Suprapubic skin (tissue), 4 donors: ENCODE results near the gene ERC2. TPM values are rescaled to one million over a fixed set of nuclear protein-coding genes. Genes with fewer than 3 reads are reported as not detected.

Experiments
- DNase-seq, 2 donors: peaks; one replicate each; pipeline ENCODE4 v3.0.0-alpha.2; 2019; ENCODE audit warnings: low spot score in 2 of 2
- H3K27ac ChIP-seq: fragments of 200-600 bp; sonication (generic); one replicate; pipeline ENCODE4 v1.5.1; 2019
- H3K27me3 ChIP-seq: fragments of 200-600 bp; sonication (generic); one replicate; pipeline ENCODE4 v1.5.1; 2019
- H3K36me3 ChIP-seq: fragments of 200-600 bp; sonication (generic); one replicate; pipeline ENCODE4 v1.5.1; 2019
- H3K4me1 ChIP-seq: fragments of 200-600 bp; sonication (generic); one replicate; pipeline ENCODE4 v1.5.1; 2019
- H3K4me3 ChIP-seq: fragments of 200-600 bp; sonication (generic); one replicate; pipeline ENCODE4 v1.5.1; 2019; ENCODE audit warnings: mild to moderate bottlenecking
- H3K9me3 ChIP-seq: fragments of 200-600 bp; sonication (generic); one replicate; pipeline ENCODE4 v1.5.1; 2019
- CTCF ChIP-seq, 2 donors: fragments of 200-600 bp in 1 of 2; fragments of 450-650 bp in 1 of 2; sonication (generic) in 1 of 2; IDR thresholded peaks; one replicate each; pipeline ENCODE4 v1.5.1; 2016 to 2019; ENCODE audit warnings: antibody characterized with exemption in 2 of 2, mild to moderate bottlenecking in 1 of 2, moderate library complexity in 1 of 2
- EP300 ChIP-seq: sonication (generic); formaldehyde crosslinking; IDR thresholded peaks from one replicate; pipeline ENCODE4 v1.6.1; 2017; ENCODE audit warnings: antibody characterized with exemption
- POLR2A ChIP-seq, 2 donors: fragments of 450-650 bp; IDR thresholded peaks; one replicate each; pipeline ENCODE4 v1.6.1; 2017; ENCODE audit warnings: antibody characterized with exemption in 2 of 2, mild to moderate bottlenecking in 2 of 2, moderate library complexity in 2 of 2
- POLR2AphosphoS5 ChIP-seq, 3 donors: sonication (generic); formaldehyde crosslinking; IDR thresholded peaks; one replicate each; pipeline ENCODE4 v1.6.1; 2017; ENCODE audit warnings: antibody characterized with exemption in 3 of 3
- WGBS: methylation state at CpG from one replicate; pipeline ENCODE4 v1.1.5; 2018; 5-methylcytosine and 5-hydroxymethylcytosine counted together
- total RNA-seq, 4 donors: library from RNA; depleted of rRNA; stranded (reverse); fragments of >200 nt; gene quantifications; one replicate each; pipeline ENCODE4 v1.1.0, GENCODE V29; 2016

Gene ERC2
- total RNA-seq, 4 donors from 2014 or later: 0.21 TPM; not detected in 3

GRCh38 chr3:55910543-55910942, 557.7 kb downstream of the ERC2 start:
- Histone ChIP-seq H3K4me1 (no peaks in the 10 kb centered on the region), H3K27ac (no peak overlapping the region), H3K9me3 (no peaks in the 10 kb centered on the region), H3K27me3 (no peaks in the 10 kb centered on the region), H3K4me3 (no peak overlapping the region), H3K36me3 (no peaks in the 10 kb centered on the region)
- no peak for DNase-seq
- TF ChIP-seq POLR2A (IDR thresholded peaks at IDR 0.05) (no peak), CTCF (IDR thresholded peaks at IDR 0.05) (no peak), POLR2AphosphoS5 (IDR thresholded peaks at IDR 0.05) (no peak), EP300 (no peak)
- 71% methylated on average over 1 of the region's 1 CpG for WGBS

GRCh38 chr3:55909373-55909772, 558.9 kb downstream of the ERC2 start:
- no peaks in the 10 kb centered on the region for H3K27me3 ChIP-seq
- no peak for DNase-seq
- TF ChIP-seq POLR2A (IDR thresholded peaks at IDR 0.05): no peak
- TF ChIP-seq CTCF (IDR thresholded peaks at IDR 0.05): no peak
- TF ChIP-seq POLR2AphosphoS5 (IDR thresholded peaks at IDR 0.05): no peak
- TF ChIP-seq EP300: no peak
- H3K9me3 ChIP-seq: no peaks in the 10 kb centered on the region
- H3K27ac ChIP-seq: no peak overlapping the region
- H3K4me1 ChIP-seq: no peaks in the 10 kb centered on the region
- H3K4me3 ChIP-seq: no peak overlapping the region
- no peaks in the 10 kb centered on the region for H3K36me3 ChIP-seq
- WGBS: 94% methylated on average over 3 of the region's 3 CpGs

- peaks cover 1% of the 10 kb centered on the region for H3K27me3 ChIP-seq
- no peak for DNase-seq
- TF ChIP-seq POLR2AphosphoS5 (IDR thresholded peaks at IDR 0.05): no peak
- no peak for TF ChIP-seq POLR2A (IDR thresholded peaks at IDR 0.05)
- no peak for TF ChIP-seq EP300
- no peak for TF ChIP-seq CTCF (IDR thresholded peaks at IDR 0.05)
- no peak overlapping the region for H3K4me3 ChIP-seq
- no peaks in the 10 kb centered on the region for H3K9me3 ChIP-seq
- 77% methylated on average over 3 of the region's 3 CpGs for WGBS
- H3K36me3 ChIP-seq: no peaks in the 10 kb centered on the region
- no peak overlapping the region for H3K27ac ChIP-seq
- no peaks in the 10 kb centered on the region for H3K4me1 ChIP-seq
These were observed 560.7 kb downstream of the ERC2 start for GRCh38 chr3:55907616-55908015.

GRCh38 chr3:55906896-55907295, 561.4 kb downstream of the ERC2 start:
- H3K4me1 ChIP-seq: no peaks in the 10 kb centered on the region
- DNase-seq: no peak
- H3K36me3 ChIP-seq: no peaks in the 10 kb centered on the region
- WGBS: 89% methylated on average over 3 of the region's 3 CpGs
- peaks cover 4% of the 10 kb centered on the region for H3K27me3 ChIP-seq
- no peak overlapping the region for H3K27ac ChIP-seq
- H3K4me3 ChIP-seq: no peak overlapping the region
- no peaks in the 10 kb centered on the region for H3K9me3 ChIP-seq
- TF ChIP-seq CTCF (IDR thresholded peaks at IDR 0.05) (no peak), POLR2A (IDR thresholded peaks at IDR 0.05) (no peak), POLR2AphosphoS5 (IDR thresholded peaks at IDR 0.05) (no peak), EP300 (no peak)

- TF ChIP-seq CTCF (IDR thresholded peaks at IDR 0.05): no peak
- no peak for TF ChIP-seq POLR2A (IDR thresholded peaks at IDR 0.05)
- TF ChIP-seq EP300: no peak
- TF ChIP-seq POLR2AphosphoS5 (IDR thresholded peaks at IDR 0.05): no peak
- no peak for DNase-seq
- Histone ChIP-seq H3K27me3 (peaks cover 4% of the 10 kb centered on the region), H3K9me3 (no peaks in the 10 kb centered on the region), H3K27ac (no peak overlapping the region), H3K36me3 (no peaks in the 10 kb centered on the region), H3K4me3 (no peak overlapping the region), H3K4me1 (no peaks in the 10 kb centered on the region)
- 83% methylated on average over 6 of the region's 6 CpGs for WGBS
These were observed 563.6 kb downstream of the ERC2 start for GRCh38 chr3:55904716-55905115.
